ENCODE data around the gene AGO4.
A peak's percentile ranks its signal among the peaks of the same experiment; 100 is the strongest.

The AGO4 gene

DNA sequence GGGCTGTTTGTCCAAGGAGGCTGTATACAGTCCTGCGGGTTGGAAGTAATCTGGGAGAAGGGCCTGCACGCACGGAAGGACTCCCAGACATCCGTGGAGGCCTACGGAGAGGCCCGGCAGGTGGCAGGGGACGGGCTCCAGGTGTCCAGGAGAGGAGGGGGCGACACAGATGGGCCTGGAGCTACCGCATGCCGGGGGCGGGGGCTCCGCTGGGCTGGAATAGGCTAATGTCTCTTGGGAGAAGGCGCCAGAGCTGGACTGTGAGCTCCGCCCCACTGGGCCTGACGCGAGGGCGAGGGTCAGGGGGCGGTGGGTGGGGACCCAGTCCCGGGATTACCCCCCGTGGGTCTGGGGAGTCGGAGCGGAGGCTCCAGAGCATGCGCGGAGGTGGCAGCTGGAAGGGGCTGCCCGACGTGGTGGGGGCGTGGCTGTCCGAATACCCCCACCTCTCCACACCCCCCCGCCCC is 75.9 kb downstream of the AGO4 start:
- no peaks in the 10 kb centered on the region for H3K36me3 ChIP-seq (replicated peaks; ENCODE audit: insufficient read depth, low read length)
- H3K4me1 ChIP-seq (ENCODE audit: low read length), result 0 out of 2 replicates have a peak, but pooled peaks cover 3% of the 10 kb centered on the region
- H3K79me2 ChIP-seq (ENCODE audit: low read length), result peaks cover 23% of the 10 kb centered on the region
- H2AFZ ChIP-seq (ENCODE audit: low read length), result peak overlapping the region; percentile 99
- no peaks in the 10 kb centered on the region for H3K27me3 ChIP-seq (replicated peaks; ENCODE audit: insufficient read depth, low read length)
- H4K20me1 ChIP-seq (ENCODE audit: insufficient read depth, low read length), result no peaks in the 10 kb centered on the region
- H3K27ac ChIP-seq (ENCODE audit: low read length), result no peak overlapping the region
- DNase-seq, result no peak
- no peaks in the 10 kb centered on the region for H3K9me2 ChIP-seq (replicated peaks; ENCODE audit: insufficient read depth, low read length)
- peak overlapping the region; percentile 86 for H3K9ac ChIP-seq (ENCODE audit: low read length)
- 0 out of 2 replicates have a peak, but pooled peaks cover 4% of the 10 kb centered on the region for H3F3A ChIP-seq (ENCODE audit: insufficient read depth, low read length)
- TF ChIP-seq, protein P1, sequence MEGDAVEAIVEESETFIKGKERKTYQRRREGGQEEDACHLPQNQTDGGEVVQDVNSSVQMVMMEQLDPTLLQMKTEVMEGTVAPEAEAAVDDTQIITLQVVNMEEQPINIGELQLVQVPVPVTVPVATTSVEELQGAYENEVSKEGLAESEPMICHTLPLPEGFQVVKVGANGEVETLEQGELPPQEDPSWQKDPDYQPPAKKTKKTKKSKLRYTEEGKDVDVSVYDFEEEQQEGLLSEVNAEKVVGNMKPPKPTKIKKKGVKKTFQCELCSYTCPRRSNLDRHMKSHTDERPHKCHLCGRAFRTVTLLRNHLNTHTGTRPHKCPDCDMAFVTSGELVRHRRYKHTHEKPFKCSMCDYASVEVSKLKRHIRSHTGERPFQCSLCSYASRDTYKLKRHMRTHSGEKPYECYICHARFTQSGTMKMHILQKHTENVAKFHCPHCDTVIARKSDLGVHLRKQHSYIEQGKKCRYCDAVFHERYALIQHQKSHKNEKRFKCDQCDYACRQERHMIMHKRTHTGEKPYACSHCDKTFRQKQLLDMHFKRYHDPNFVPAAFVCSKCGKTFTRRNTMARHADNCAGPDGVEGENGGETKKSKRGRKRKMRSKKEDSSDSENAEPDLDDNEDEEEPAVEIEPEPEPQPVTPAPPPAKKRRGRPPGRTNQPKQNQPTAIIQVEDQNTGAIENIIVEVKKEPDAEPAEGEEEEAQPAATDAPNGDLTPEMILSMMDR (IDR thresholded peaks at IDR 0.05; ENCODE audit: low read length), result no peak
- TF ChIP-seq EZH2 (optimal IDR thresholded peaks at IDR 0.05; ENCODE audit: low read depth, low read length), result no peak
- no peak for TF ChIP-seq EZH2phosphoT487 (IDR thresholded peaks at IDR 0.05; ENCODE audit: low read length)
- H3K4me2 ChIP-seq (ENCODE audit: low read depth, low read length), result peak overlapping the region; percentile 95
- H3K9me3 ChIP-seq (replicated peaks; ENCODE audit: insufficient read depth, low read length), result no peaks in the 10 kb centered on the region
- H3K4me3 ChIP-seq (ENCODE audit: low read length), result peak overlapping the region; percentile 100

DNA sequence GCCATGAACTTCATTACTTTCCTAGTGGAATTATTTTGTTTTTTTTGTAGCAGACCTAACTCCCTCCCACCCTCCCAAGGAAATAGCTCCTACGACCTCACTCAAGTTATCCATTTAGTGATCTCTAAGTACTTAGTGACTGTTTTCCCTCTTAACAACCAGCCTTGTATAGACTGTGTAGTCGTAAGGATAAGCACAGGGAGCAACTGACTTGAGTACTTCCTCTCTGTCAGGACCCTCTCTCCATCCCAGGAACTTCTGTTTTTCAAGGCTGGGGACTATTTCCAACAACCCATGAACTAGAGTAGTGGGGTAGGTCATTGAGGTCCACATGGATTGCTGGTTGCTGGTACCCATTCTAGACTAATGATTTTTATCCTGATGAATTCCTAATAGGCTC is 77.1 kb downstream of the AGO4 start:
- no peak overlapping the region for H3K4me3 ChIP-seq (ENCODE audit: low read length)
- H3K4me1 ChIP-seq (ENCODE audit: low read length), result 0 out of 2 replicates have a peak, but pooled peaks cover 3% of the 10 kb centered on the region
- H3K4me2 ChIP-seq (ENCODE audit: low read depth, low read length), result no peak overlapping the region
- H4K20me1 ChIP-seq (ENCODE audit: insufficient read depth, low read length), result no peaks in the 10 kb centered on the region
- no peak overlapping the region for H3K9ac ChIP-seq (ENCODE audit: low read length)
- 0 out of 2 replicates have a peak, but pooled peaks cover 4% of the 10 kb centered on the region for H3F3A ChIP-seq (ENCODE audit: insufficient read depth, low read length)
- H3K27me3 ChIP-seq (replicated peaks; ENCODE audit: insufficient read depth, low read length), result no peaks in the 10 kb centered on the region
- H3K9me3 ChIP-seq (replicated peaks; ENCODE audit: insufficient read depth, low read length), result no peaks in the 10 kb centered on the region
- H3K9me2 ChIP-seq (replicated peaks; ENCODE audit: insufficient read depth, low read length), result no peaks in the 10 kb centered on the region
- TF ChIP-seq, protein P1 (IDR thresholded peaks at IDR 0.05; ENCODE audit: low read length), result no peak
- no peak for TF ChIP-seq EZH2phosphoT487 (IDR thresholded peaks at IDR 0.05; ENCODE audit: low read length)
- no peak for TF ChIP-seq EZH2 (optimal IDR thresholded peaks at IDR 0.05; ENCODE audit: low read depth, low read length)
- DNase-seq, result no peak
- H2AFZ ChIP-seq (ENCODE audit: low read length), result no peak overlapping the region
- H3K36me3 ChIP-seq (replicated peaks; ENCODE audit: insufficient read depth, low read length), result no peaks in the 10 kb centered on the region
- H3K79me2 ChIP-seq (ENCODE audit: low read length), result peaks cover 23% of the 10 kb centered on the region
- no peak overlapping the region for H3K27ac ChIP-seq (ENCODE audit: low read length)

DNA sequence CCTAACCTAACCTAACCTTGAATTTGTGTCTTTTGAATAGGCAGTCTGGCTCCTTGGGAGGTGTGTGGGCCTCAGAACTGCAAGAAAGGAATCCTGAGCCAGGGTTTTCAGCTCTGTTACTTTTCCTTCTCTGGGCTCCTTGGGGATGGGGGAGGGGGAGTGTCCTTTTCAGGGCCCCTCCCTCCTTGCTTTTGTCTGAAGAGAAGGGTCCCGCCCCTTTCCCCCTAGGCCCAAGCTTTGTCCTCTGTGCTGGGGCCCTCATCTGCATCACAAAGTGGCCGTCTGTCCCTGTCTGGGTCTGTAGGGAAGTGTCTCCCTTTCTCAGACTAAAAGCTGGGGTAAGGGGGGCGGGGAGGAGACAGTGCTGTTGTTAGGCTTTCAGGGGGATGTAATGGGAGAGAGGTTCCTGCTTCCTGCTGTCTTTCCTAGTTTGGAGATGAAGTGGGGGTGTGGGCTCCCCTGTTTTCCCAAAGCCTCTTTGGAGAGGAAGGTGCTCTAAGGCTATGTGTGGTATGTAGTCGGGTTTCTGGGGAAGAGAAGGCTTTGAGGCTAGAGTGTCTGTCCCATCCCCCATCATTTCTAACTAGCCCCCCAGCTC is 78.2 kb downstream of the AGO4 start:
- H3K9ac ChIP-seq (ENCODE audit: low read length), result no peak overlapping the region
- H3K4me3 ChIP-seq (ENCODE audit: low read length), result no peak overlapping the region
- H3K9me2 ChIP-seq (replicated peaks; ENCODE audit: insufficient read depth, low read length), result no peaks in the 10 kb centered on the region
- no peak overlapping the region for H3K4me2 ChIP-seq (ENCODE audit: low read depth, low read length)
- 0 out of 2 replicates have a peak, but pooled peaks cover under 1% of the 10 kb centered on the region for H3F3A ChIP-seq (ENCODE audit: insufficient read depth, low read length)
- H3K36me3 ChIP-seq (replicated peaks; ENCODE audit: insufficient read depth, low read length), result no peaks in the 10 kb centered on the region
- H3K4me1 ChIP-seq (ENCODE audit: low read length), result no peaks in the 10 kb centered on the region
- DNase-seq, result no peak
- H3K27ac ChIP-seq (ENCODE audit: low read length), result no peak overlapping the region
- H3K27me3 ChIP-seq (replicated peaks; ENCODE audit: insufficient read depth, low read length), result no peaks in the 10 kb centered on the region
- H4K20me1 ChIP-seq (ENCODE audit: insufficient read depth, low read length), result no peaks in the 10 kb centered on the region
- no peak overlapping the region for H2AFZ ChIP-seq (ENCODE audit: low read length)
- H3K79me2 ChIP-seq (ENCODE audit: low read length), result peaks cover 23% of the 10 kb centered on the region
- TF ChIP-seq, protein P1 (IDR thresholded peaks at IDR 0.05; ENCODE audit: low read length), result no peak
- TF ChIP-seq EZH2phosphoT487 (IDR thresholded peaks at IDR 0.05; ENCODE audit: low read length) (no peak), EZH2 (optimal IDR thresholded peaks at IDR 0.05; ENCODE audit: low read depth, low read length) (no peak)
- H3K9me3 ChIP-seq (replicated peaks; ENCODE audit: insufficient read depth, low read length), result no peaks in the 10 kb centered on the region
